ENCODE measurements around the gene BCL2L15.
A peak's percentile ranks its signal among the peaks of the same experiment; 100 is the strongest.

Gene BCL2L15

GRCh38 chr1:113928941-113929749, 41.8 kb upstream of the BCL2L15 start, which contains the start of gene HIPK1:
TSS of gene HIPK1 (plus strand) at chr1:113929324.
- Histone ChIP-seq H3K4me3 (ENCODE audit: low read depth in 1 of 2, low read length in 2 of 2) (peak within 1 kb of the TSS; percentile 51 to 72), H3K4me2 (ENCODE audit: insufficient read depth, low read length) (peak within 1 kb of the TSS; percentile 85), H3K9me3 (ENCODE audit: insufficient read depth, low read length, severe bottlenecking) (no peaks in the 10 kb centered on the region), H3K9ac (ENCODE audit: low read depth, low read length) (peak within 1 kb of the TSS; percentile 66), H3K4me1 (ENCODE audit: insufficient read depth, low read length) (peaks cover 49% of the 10 kb centered on the region), H3K27me3 (ENCODE audit: insufficient read depth, low read length, poor library complexity) (no peaks in the 10 kb centered on the region), H3K36me3 (ENCODE audit: insufficient read depth, low read length) (peaks cover 13% of the 10 kb centered on the region; the same call in 1 of the 2 replicates), H3K79me2 (ENCODE audit: insufficient read depth, low read length) (peaks cover 56% of the 10 kb centered on the region), H4K20me1 (ENCODE audit: insufficient read depth, low read length) (peaks cover 22% of the 10 kb centered on the region), H3K27ac (ENCODE audit: low read length) (peak within 1 kb of the TSS; percentile 92), H2AFZ (ENCODE audit: low read depth, low read length) (peak within 1 kb of the TSS; percentile 86)
- ATAC-seq (ENCODE audit: insufficient read depth, low read depth) (peak; percentile 71), DNase-seq (peak; percentile 94)
- TF ChIP-seq EZH2 (IDR thresholded peaks at IDR 0.05; ENCODE audit: borderline replicate concordance, low read depth, low read length, severe bottlenecking) (no peak), CTCF (IDR thresholded peaks at IDR 0.05; ENCODE audit: borderline replicate concordance, extremely low read depth, low read length, poor library complexity, severe bottlenecking) (no peak)

GRCh38 chr1:113928187-113928930, 41.0 kb upstream of the BCL2L15 start:
- peaks cover 48% of the 10 kb centered on the region for H3K79me2 ChIP-seq (ENCODE audit: insufficient read depth, low read length)
- peaks cover 15% of the 10 kb centered on the region for H4K20me1 ChIP-seq (ENCODE audit: insufficient read depth, low read length)
- peak overlapping the region; percentile 66 for H3K9ac ChIP-seq (ENCODE audit: low read depth, low read length)
- TF ChIP-seq CTCF (IDR thresholded peaks at IDR 0.05; ENCODE audit: borderline replicate concordance, extremely low read depth, low read length, poor library complexity, severe bottlenecking) (no peak), EZH2 (IDR thresholded peaks at IDR 0.05; ENCODE audit: borderline replicate concordance, low read depth, low read length, severe bottlenecking) (no peak)
- H3K9me3 ChIP-seq (ENCODE audit: insufficient read depth, low read length, severe bottlenecking) = no peaks in the 10 kb centered on the region
- H3K36me3 ChIP-seq (ENCODE audit: insufficient read depth, low read length) = peaks cover 6% of the 10 kb centered on the region; the same call in 1 of the 2 replicates
- peak overlapping the region; percentile 86 for H2AFZ ChIP-seq (ENCODE audit: low read depth, low read length)
- no peak for DNase-seq
- H3K4me2 ChIP-seq (ENCODE audit: insufficient read depth, low read length) = peak overlapping the region; percentile 85
- H3K4me1 ChIP-seq (ENCODE audit: insufficient read depth, low read length) = peaks cover 41% of the 10 kb centered on the region
- no peaks in the 10 kb centered on the region for H3K27me3 ChIP-seq (ENCODE audit: insufficient read depth, low read length, poor library complexity)
- no peak for ATAC-seq (ENCODE audit: insufficient read depth, low read depth)
- H3K4me3 ChIP-seq (ENCODE audit: low read depth in 1 of 2, low read length in 2 of 2) = peak overlapping the region; percentile 51 to 72; a peak in 3 of 4 replicates
- peak overlapping the region; percentile 92 for H3K27ac ChIP-seq (ENCODE audit: low read length)

- H3K4me2 ChIP-seq (ENCODE audit: insufficient read depth, low read length) = no peak overlapping the region
- no peak for ATAC-seq (ENCODE audit: insufficient read depth, low read depth)
- H3K9ac ChIP-seq (ENCODE audit: low read depth, low read length) = no peak overlapping the region
- H3K36me3 ChIP-seq (ENCODE audit: insufficient read depth, low read length) = no peaks in the 10 kb centered on the region
- peaks cover 12% of the 10 kb centered on the region for H3K4me1 ChIP-seq (ENCODE audit: insufficient read depth, low read length)
- no peak overlapping the region for H2AFZ ChIP-seq (ENCODE audit: low read depth, low read length)
- no peaks in the 10 kb centered on the region for H3K9me3 ChIP-seq (ENCODE audit: insufficient read depth, low read length, severe bottlenecking)
- TF ChIP-seq CTCF (IDR thresholded peaks at IDR 0.05; ENCODE audit: borderline replicate concordance, extremely low read depth, low read length, poor library complexity, severe bottlenecking) = no peak
- TF ChIP-seq EZH2 (IDR thresholded peaks at IDR 0.05; ENCODE audit: borderline replicate concordance, low read depth, low read length, severe bottlenecking) = no peak
- DNase-seq = no peak
- peaks cover 10% of the 10 kb centered on the region for H3K79me2 ChIP-seq (ENCODE audit: insufficient read depth, low read length)
- H4K20me1 ChIP-seq (ENCODE audit: insufficient read depth, low read length) = no peaks in the 10 kb centered on the region
- H3K27ac ChIP-seq (ENCODE audit: low read length) = no peak overlapping the region
- no peaks in the 10 kb centered on the region for H3K27me3 ChIP-seq (ENCODE audit: insufficient read depth, low read length, poor library complexity)
- no peak overlapping the region for H3K4me3 ChIP-seq (ENCODE audit: low read depth in 1 of 2, low read length in 2 of 2)
Measured at GRCh38 chr1:113924473-113924872, 37.1 kb upstream of the BCL2L15 start.
